HepG2 (cell line): ENCODE results near the gene WNT6. TPM values are rescaled to one million over a fixed set of nuclear protein-coding genes. Genes with fewer than 3 reads are reported as not detected.

Experiments used
- BCL3 ChIP-seq: sonication (generic); formaldehyde crosslinking; IDR thresholded peaks from 2 replicates; pipeline ENCODE4 v1.5.1; 2020; ENCODE audit warnings: mild to moderate bottlenecking, missing genetic modification reagents, moderate library complexity
- BCLAF1 ChIP-seq: fragments of 450-650 bp; IDR thresholded peaks from 2 replicates; pipeline ENCODE4 v1.6.1; 2017; ENCODE audit warnings: mild to moderate bottlenecking
- BRD4 ChIP-seq: sonication (generic); formaldehyde crosslinking; IDR thresholded peaks from 2 replicates; pipeline ENCODE4 v1.4.0; 2020; ENCODE audit warnings: missing genetic modification reagents
- CBX1 ChIP-seq: IDR thresholded peaks from one replicate; pipeline ENCODE4 v1.6.1; 2016; ENCODE audit warnings: antibody characterized with exemption, low read depth
- GFI1 ChIP-seq: sonication (generic); formaldehyde crosslinking; IDR thresholded peaks from 2 replicates; pipeline ENCODE4 v1.5.0; 2020; ENCODE audit warnings: missing genetic modification reagents, mild to moderate bottlenecking, borderline replicate concordance
- GZF1 ChIP-seq: sonication (generic); formaldehyde crosslinking; IDR thresholded peaks from 2 replicates; pipeline ENCODE4 v1.5.1; 2020; ENCODE audit warnings: mild to moderate bottlenecking, missing genetic modification reagents
- NFE2L2 ChIP-seq: fragments of 150-350 bp; IDR thresholded peaks from 2 replicates; pipeline ENCODE4 v1.6.1; 2014; ENCODE audit warnings: low read length
- NKX3-1 ChIP-seq: sonication (generic); formaldehyde crosslinking; IDR thresholded peaks from 2 replicates; pipeline ENCODE4 v1.5.0; 2020; ENCODE audit warnings: missing genetic modification reagents
- RFX1 ChIP-seq: fragments of 450-650 bp; IDR thresholded peaks from 2 replicates; pipeline ENCODE4 v1.6.1; 2017
- TFDP1 ChIP-seq: IDR thresholded peaks from 2 replicates; pipeline ENCODE4 v1.6.1; 2016; ENCODE audit warnings: missing compliant biosample characterization, missing genetic modification reagents, borderline replicate concordance
- TRIM22 ChIP-seq: fragments of 450-650 bp; IDR thresholded peaks from 2 replicates; pipeline ENCODE4 v1.6.1; 2017
- ZBTB10 ChIP-seq: sonication (generic); formaldehyde crosslinking; IDR thresholded peaks from 2 replicates; pipeline ENCODE4 v1.4.0; 2020; ENCODE audit warnings: missing genetic modification reagents, borderline replicate concordance
- ZBTB20 ChIP-seq: sonication (generic); formaldehyde crosslinking; IDR thresholded peaks from 2 replicates; pipeline ENCODE4 v1.8.1; 2023; ENCODE audit warnings: missing genetic modification reagents, low read depth, mild to moderate bottlenecking, borderline replicate concordance
- ZNF430 ChIP-seq: sonication (generic); formaldehyde crosslinking; IDR thresholded peaks from 2 replicates; pipeline ENCODE4 v1.9.0; 2021; ENCODE audit warnings: mild to moderate bottlenecking, missing genetic modification reagents
- ZNF607 ChIP-seq: sonication (generic); formaldehyde crosslinking; IDR thresholded peaks from 2 replicates; pipeline ENCODE4 v1.5.1; 2020; ENCODE audit warnings: missing genetic modification reagents, mild to moderate bottlenecking, borderline replicate concordance
- ZNF788 ChIP-seq: sonication (generic); formaldehyde crosslinking; IDR thresholded peaks from 2 replicates; pipeline ENCODE4 v1.5.0; 2020; ENCODE audit warnings: mild to moderate bottlenecking, missing genetic modification reagents, borderline replicate concordance
- polyA plus RNA-seq, 8 experiments: library from polyadenylated mRNA; depleted of rRNA in 3 of 8; stranded (reverse) in 7 of 8; unstranded in 1 of 8; fragments of >200 nt; fragmentation: Illumina TruSeq in 4 of 8; extraction: Trizol in 4 of 8; gene quantifications; 2 replicates each; pipeline versions ENCODE4 v1.2.1 to v1.2.3, GENCODE V29; 2011 to 2016; ENCODE audit warnings: low read depth in 4 of 8, missing spikeins in 1 of 8, mixed read lengths in 1 of 8; ENCODE audit not compliant: insufficient read depth in 1 of 8
- total RNA-seq, 5 experiments: library from RNA; depleted of rRNA; stranded (reverse); fragments of >200 nt; fragmentation: Illumina TruSeq; extraction: Trizol; gene quantifications; 2 replicates each; pipeline ENCODE4 v1.2.3, GENCODE V29; 2016; ENCODE audit warnings: low read depth in 1 of 5
- TF ChIP-seq, protein P1 (sequence below): sonication (generic); formaldehyde crosslinking; IDR thresholded peaks from 2 replicates; pipeline ENCODE4 v1.4.0; 2020; ENCODE audit warnings: mild to moderate bottlenecking, low read depth, missing genetic modification reagents

The WNT6 gene
- total and polyA plus RNA-seq, 2 of the 13 experiments (the other 11 are each of a cell fraction or from before 2014, with no cell fraction given) = 0.20 TPM; not detected in 1

- peak; percentile 83; the same call in 1 of the 2 replicates for TF ChIP-seq ZBTB10
- TF ChIP-seq CBX1 = no peak
- no peak for TF ChIP-seq GZF1
- peak; percentile 49; the same call in 1 of the 2 replicates for TF ChIP-seq ZNF788 (CRISPR knock-in tag)
- TF ChIP-seq BCL3 (CRISPR knock-in tag) = no peak; the same call in 1 of the 2 replicates
- no peak for TF ChIP-seq GFI1 (CRISPR knock-in tag)
- TF ChIP-seq RFX1 = no peak
- no peak for TF ChIP-seq BRD4 (CRISPR knock-in tag)
- no peak for TF ChIP-seq NKX3-1 (CRISPR knock-in tag)
- no peak for TF ChIP-seq TRIM22
- peak; percentile 96 for TF ChIP-seq TFDP1 (CRISPR knock-in tag)
- no peak for TF ChIP-seq NFE2L2
- TF ChIP-seq ZNF607 (CRISPR knock-in tag) = peak; percentile 86
- peak; percentile 87; the same call in 1 of the 2 replicates for TF ChIP-seq ZBTB20 (CRISPR knock-in tag)
- no peak for TF ChIP-seq BCLAF1
- TF ChIP-seq, protein P1, sequence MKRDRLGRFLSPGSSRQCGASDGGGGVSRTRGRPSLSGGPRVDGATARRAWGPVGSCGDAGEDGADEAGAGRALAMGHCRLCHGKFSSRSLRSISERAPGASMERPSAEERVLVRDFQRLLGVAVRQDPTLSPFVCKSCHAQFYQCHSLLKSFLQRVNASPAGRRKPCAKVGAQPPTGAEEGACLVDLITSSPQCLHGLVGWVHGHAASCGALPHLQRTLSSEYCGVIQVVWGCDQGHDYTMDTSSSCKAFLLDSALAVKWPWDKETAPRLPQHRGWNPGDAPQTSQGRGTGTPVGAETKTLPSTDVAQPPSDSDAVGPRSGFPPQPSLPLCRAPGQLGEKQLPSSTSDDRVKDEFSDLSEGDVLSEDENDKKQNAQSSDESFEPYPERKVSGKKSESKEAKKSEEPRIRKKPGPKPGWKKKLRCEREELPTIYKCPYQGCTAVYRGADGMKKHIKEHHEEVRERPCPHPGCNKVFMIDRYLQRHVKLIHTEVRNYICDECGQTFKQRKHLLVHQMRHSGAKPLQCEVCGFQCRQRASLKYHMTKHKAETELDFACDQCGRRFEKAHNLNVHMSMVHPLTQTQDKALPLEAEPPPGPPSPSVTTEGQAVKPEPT = 0 out of 2 replicates have a peak, but pooled peaks have one; percentile 92
- TF ChIP-seq ZNF430 (CRISPR knock-in tag) = no peak
These were observed 38.7 kb downstream of the WNT6 start (continued) for GRCh38 chr2:218898109-218898878.
